ENCODE data around the gene KCNN2. TPM values are rescaled to one million over a fixed set of nuclear protein-coding genes. Genes with fewer than 3 reads are reported as not detected.

KCNN2 gene
- 0.13 TPM in 1 of 2 replicates, not detected in the other for total RNA-seq

GRCh38 chr5:114361724-114362196 is at the start of gene KCNN2:
Gene KCNN2 (plus strand): TSS chr5:114362070. CDS start chr5:114362140, 70 bp downstream.

Data from mesangial cell (primary cell).